ENCODE results near the gene PRKCA.
"Not testable (repeated sequence)": the region's sequence is repeated elsewhere in the genome, so short reads cannot be mapped to it uniquely, and the experiment has no call there.

The PRKCA gene

DNA sequence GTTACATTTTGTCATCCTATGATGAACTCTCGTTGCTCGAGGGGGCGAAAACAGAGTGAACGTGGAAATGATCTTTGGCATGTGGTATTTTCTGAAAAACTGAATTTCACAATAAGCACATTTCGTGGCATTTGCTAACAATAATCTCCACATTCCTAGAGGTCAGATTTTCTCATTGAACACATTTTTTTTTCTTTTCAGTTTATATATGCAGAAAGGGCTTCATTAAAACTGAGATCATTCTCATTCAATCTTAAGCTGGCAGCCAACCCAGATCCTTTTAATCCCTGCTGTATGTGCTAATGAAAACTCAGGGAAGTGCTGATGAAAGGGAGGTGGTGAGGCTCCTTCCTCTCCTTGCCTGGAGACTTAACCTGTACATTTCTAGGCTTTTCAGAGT, 52.6 kb downstream of the PRKCA start:
- no peak for DNase-seq

- DNase-seq = no peak
These were observed 53.1 kb downstream of the PRKCA start for GRCh38 chr17:66355510-66355909.

DNA sequence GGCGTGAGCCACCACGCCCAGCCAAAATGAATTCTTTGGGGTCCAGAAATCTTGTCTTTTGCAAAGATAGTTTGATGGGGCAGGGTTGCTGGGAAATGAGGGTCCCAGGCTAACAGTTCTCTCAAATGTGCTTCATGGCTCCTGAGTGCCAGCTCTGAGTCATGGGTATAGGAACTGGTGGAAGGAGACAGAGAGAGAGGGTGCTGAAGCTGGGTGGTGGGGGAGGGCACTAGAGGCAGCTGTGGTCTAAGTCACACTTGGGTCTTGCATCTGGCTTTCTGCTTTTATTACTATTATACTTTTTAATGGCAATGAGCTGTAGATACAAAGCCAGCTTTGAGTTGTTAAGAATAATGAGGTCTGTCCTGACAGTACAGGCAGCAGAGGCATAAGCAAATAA, 54.6 kb downstream of the PRKCA start:
- DNase-seq = peak in 1 of 5 experiments; percentile 53

DNA sequence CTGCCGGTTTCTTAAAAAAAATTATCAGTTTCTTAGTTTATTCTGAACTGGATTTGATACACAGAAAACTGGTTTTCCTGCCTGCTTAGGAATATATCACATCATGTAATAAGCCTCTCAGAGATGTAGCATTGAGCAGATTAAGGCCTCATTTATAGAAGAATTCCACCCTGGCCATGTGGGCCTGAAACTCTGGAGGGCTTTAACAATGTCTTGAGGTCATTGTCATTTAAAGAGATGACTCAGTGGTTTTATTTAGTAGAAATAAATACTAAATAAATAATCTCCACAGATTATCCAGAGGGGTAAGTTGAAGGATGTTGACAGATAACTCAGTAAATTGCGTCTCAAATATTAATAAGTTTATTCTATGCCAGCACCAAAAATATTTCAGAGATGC, 56.9 kb downstream of the PRKCA start:
- DNase-seq = no peak

GRCh38 chr17:66360961-66361565, 58.6 kb downstream of the PRKCA start:
- DNase-seq = not testable (repeated sequence)

- peak in 1 of 5 experiments; percentile 38 for DNase-seq
These were observed 62.1 kb downstream of the PRKCA start for GRCh38 chr17:66364508-66364907.

GRCh38 chr17:66364990-66365490, 62.6 kb downstream of the PRKCA start:
- DNase-seq = no peak

- DNase-seq = no peak
These were observed 63.5 kb downstream of the PRKCA start for GRCh38 chr17:66365903-66366302.

DNA sequence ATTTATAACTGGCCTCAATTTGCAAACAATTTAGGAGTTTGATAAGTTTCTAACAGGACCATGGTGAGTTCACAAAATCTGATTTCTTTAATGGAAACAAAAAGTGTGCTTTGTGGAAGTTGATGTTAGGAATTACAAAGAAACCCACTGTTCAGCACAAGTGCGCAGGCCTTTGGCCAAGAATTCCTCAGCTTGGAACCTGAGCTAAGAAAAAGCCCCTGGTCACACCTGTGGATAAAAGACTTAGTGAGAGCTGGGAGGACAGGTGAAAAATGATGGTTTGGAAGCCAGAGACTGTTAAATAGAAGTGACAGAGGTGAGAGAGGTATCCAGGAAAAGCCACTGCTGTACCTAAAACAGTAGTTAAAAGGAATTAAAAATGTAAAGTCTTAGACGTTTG, 64.7 kb downstream of the PRKCA start:
- no peak for DNase-seq

DNA sequence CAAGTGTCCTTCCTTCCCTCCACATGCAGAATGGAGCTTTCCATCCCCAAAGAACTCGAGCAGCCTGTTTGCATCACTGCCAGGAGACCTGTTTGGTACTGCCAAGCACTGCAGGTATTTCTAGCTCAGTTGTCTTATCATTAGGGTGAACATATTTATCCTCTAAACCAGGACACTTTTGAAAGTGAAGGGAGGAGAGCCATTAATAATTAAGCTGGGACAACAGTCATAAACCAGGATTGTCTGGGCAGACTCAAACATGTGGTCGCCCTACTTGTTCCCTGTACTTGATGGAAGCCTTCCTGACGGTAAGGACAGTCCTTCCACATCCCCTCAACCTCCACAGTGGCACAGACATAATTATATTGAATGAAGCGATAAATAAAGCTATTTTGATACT, 67.4 kb downstream of the PRKCA start:
- DNase-seq = no peak

- no peak for DNase-seq
These were observed 69.1 kb downstream of the PRKCA start for GRCh38 chr17:66371561-66371960.

- peak in 1 of 5 experiments; percentile 43 for DNase-seq
These were observed 69.8 kb downstream of the PRKCA start for GRCh38 chr17:66372182-66372581.

- no peak for DNase-seq
These were observed 70.7 kb downstream of the PRKCA start for GRCh38 chr17:66373079-66373478.

- peak; percentile 10 to 95 (median 68) for DNase-seq
These were observed 71.8 kb downstream of the PRKCA start for GRCh38 chr17:66373944-66374817.

GRCh38 chr17:66375121-66375520, 72.7 kb downstream of the PRKCA start:
- DNase-seq = no peak

DNA sequence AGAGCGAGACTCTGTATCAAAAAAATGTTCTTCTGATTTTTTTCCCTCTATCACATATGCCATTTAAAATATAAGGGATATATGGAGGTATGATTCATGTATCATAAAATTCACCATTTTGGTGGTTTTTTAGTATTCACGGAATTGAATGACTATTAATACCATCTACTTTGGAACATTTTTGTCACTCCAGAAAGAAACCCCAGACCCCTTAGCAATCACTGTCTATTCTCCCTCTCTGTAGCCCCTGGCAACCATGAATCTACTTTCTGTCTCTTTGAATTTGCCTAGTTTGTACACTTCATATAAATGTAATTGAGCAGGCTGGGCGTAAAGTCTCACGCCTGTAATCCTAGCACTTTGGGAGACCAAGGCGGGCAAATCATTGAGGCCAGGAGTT, 75.9 kb downstream of the PRKCA start:
- DNase-seq = no peak

- no peak for DNase-seq
These were observed 77.1 kb downstream of the PRKCA start for GRCh38 chr17:66379544-66379943.

DNA sequence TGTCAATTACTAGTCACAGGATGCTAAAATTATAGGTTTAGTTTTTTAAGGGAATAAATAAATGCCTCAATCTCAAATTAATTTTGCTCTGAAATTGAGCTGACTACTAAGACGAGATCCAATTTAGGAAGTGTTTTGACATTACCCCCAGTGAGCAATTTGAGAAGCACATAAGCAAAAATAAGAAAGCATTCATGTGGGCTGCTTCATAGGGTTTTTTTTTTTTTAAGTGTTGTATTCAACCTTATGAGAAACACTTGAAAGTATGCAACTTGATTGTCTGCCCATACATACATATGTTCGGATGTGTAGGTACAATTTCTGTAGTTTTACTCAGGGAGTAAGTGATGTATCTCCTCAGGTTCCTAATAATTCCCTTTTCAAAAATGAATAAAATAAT, 77.6 kb downstream of the PRKCA start:
- no peak for DNase-seq

- DNase-seq = no peak
These were observed 79.4 kb downstream of the PRKCA start for GRCh38 chr17:66381701-66382362.

DNA sequence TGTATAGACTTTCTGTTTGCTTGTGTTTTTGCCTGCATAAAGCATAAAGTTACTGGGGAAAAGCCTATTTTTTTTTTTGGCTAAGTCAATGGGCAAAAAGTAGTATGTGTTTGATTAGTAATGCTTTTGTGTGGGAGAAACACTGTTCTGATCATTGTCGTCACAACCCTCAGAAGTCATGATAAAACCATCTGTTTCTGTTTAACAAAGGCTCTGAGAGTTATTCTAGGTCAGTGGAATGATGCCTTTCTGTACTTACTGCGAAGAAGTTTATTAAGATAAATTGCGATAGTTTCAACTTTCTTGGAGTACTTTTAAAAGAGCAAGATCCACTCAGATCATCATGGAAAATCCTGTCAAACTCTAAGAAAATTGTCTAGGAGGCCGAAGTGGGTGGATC, 80.9 kb downstream of the PRKCA start:
- no peak for DNase-seq

DNA sequence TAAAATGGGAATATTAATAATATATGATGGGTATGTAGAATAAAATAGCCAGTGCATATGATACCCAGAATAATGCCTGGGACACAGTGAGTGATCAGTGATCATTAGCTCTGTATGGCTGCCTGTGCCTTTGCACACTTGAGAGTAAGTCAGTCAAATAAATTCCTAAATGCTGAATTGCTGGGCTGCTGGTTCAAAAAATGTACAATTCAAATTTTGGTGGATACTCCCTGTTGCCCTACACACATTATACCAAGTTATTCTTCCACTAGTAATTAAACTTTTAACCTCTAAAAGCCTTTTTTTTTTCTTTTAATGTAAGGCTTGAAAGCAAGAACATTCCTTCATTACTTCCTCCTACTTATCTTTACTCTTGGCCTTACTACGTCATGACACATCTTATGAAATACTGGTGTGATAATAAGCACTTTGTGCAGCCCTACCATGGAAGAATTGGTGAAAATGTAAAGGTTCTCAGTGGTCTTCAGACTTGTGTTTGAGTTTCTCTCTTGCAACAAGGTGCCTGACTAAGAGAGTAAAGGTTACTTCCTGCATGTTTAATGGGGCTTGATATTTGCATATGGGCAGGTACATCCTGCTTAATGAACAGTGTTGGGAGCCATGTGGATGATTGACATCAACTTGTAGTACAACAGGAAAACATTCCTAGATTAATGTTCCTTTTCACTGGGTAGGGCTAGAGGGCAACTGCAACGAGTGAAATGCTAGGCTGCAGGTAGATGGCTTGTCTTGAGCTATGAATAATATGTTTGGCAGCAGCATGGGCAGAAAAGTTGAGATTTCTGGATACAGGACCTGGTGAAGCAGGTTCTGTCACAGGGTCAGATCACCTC, 84.3 kb downstream of the PRKCA start:
- no peak for DNase-seq

DNA sequence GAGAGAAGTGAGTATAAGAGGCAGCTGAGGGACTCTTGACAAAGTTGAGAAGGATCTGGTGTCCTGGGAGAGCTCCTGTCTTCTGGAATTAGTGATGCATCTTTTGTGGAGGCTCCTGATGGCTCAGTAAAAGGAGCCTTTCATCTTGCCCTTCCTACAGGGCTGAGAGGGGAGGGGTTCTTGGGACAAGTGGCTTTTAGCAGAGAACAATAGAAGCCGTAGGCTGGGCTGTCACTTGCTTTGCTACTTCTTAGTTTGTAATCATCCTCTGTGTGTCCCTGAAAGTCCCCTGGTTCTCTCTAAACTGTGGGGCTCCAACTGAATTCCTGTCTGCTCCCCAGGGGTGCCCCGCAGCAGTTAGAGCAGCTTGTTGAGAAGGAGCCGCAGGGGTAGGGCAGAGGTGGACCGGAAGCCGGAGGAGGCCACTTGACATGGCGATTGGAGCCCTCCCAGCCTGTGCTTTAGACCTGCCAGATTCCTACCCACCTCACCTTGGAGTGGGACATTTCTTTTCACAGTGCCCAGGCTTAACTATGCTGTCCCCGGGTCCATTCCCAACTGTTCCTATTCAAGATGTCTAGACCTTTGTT, 85.1 kb downstream of the PRKCA start:
- DNase-seq = no peak
